ENCODE measurements around the gene GTF3C5.

DNA sequence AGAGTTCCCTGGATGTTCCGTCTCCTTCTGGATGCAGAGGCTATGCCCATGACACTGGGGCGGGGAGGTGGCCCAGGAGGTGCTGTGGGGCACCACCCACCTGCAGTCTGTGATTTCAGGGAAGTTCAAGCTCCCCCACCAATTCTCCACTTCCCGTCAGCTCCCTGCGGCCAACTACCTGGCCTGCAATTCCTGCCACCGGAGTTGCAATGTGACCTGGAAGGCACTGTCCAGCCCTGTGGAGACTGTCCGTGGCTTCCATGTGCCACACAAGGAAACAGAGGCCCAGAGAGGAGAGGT lies 35.7 kb upstream of the GTF3C5 start:
- TF ChIP-seq, protein P1, sequence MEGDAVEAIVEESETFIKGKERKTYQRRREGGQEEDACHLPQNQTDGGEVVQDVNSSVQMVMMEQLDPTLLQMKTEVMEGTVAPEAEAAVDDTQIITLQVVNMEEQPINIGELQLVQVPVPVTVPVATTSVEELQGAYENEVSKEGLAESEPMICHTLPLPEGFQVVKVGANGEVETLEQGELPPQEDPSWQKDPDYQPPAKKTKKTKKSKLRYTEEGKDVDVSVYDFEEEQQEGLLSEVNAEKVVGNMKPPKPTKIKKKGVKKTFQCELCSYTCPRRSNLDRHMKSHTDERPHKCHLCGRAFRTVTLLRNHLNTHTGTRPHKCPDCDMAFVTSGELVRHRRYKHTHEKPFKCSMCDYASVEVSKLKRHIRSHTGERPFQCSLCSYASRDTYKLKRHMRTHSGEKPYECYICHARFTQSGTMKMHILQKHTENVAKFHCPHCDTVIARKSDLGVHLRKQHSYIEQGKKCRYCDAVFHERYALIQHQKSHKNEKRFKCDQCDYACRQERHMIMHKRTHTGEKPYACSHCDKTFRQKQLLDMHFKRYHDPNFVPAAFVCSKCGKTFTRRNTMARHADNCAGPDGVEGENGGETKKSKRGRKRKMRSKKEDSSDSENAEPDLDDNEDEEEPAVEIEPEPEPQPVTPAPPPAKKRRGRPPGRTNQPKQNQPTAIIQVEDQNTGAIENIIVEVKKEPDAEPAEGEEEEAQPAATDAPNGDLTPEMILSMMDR (IDR thresholded peaks at IDR 0.05), result no peak
- TF ChIP-seq POLR2A (IDR thresholded peaks at IDR 0.05), result no peak
